ENCODE results near the gene DNAI2.

- TF ChIP-seq CTCF (IDR thresholded peaks at IDR 0.05; ENCODE audit: insufficient read depth, low read depth, low read length) = no peak
- TF ChIP-seq EZH2 (IDR thresholded peaks at IDR 0.05; ENCODE audit: insufficient read depth, low read length) = no peak
Observed at GRCh38 chr17:74241847-74242246, 32.2 kb upstream of the DNAI2 start.

Measured in astrocyte (in vitro differentiated cells and primary cell).